HG03175 (cell line): ENCODE data around the gene CLOCK.

Experiments used
- ATAC-seq: cut with Tn5 transposase; IDR thresholded peaks from one replicate; pipeline ENCODE4 v1.9.1; 2021; ENCODE audit warnings: mild to moderate bottlenecking, moderate library complexity; ENCODE audit not compliant: unreplicated experiment

Gene CLOCK

DNA sequence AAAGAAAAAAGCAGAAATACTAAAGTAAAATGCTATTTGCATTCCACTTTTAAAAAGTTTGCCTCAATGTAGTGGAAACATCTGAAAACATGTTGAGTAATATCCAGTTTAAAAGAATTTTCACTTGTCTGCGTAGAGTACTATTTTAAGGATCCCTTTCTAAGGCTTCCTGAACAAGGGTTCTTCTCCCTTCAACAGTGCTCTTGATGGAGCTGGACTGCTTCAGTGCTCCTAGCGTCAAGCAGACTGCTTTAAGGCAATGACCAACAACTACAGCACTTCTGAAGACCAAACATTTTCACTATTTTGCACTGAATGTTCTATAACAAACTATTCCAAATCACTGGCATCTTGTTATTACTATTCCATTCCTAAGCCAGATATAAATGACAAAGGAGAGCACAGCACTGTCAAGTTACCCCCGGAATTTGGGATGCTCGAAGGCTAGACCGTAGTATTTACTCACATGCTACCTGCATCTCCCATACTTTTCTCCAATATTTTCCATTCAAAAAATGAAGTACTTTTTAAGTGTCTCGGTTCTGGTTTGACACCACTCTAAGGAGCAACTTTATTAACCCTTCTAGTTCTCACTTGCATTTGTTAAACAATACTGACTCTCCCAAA lies 114.9 kb downstream of the CLOCK start:
- no peak for ATAC-seq

DNA sequence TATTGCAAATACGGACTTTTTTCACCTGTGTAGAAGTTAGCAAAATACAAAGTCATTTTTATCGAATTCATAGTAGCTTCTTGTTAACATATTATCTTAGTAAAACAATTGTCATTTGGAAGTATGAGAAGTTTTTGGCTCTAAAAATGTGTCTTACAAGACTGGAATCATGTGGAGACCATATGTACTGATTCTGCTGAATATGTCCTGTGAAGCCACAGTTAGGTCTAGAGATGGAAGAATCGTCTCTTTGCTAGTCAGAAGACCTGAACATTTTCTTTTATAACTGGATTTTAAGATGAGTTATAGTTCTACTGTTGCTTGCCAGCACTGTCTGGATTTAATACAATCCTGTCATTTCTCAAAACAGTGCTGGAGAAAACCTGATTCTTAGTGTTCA lies 121.9 kb downstream of the CLOCK start:
- no peak for ATAC-seq

DNA sequence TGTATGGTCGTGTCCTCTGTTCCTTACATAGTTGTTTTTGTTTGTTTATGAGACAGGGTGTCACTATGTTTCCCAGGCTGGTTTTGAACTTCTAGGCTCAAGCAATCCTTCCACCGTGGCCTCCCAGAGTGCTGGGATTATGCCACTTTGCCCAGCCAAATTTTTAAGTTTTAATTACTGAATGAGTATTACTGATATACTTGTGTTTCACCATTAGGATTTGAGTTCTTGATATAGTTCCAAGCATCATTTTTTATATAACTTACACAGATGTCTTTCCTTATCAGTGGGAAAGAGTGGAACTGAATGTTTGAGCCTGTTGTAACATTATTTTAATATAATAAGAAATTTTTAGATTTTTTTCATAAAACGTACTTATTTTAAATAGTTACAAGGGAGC lies 130.5 kb downstream of the CLOCK start:
- no peak for ATAC-seq

DNA sequence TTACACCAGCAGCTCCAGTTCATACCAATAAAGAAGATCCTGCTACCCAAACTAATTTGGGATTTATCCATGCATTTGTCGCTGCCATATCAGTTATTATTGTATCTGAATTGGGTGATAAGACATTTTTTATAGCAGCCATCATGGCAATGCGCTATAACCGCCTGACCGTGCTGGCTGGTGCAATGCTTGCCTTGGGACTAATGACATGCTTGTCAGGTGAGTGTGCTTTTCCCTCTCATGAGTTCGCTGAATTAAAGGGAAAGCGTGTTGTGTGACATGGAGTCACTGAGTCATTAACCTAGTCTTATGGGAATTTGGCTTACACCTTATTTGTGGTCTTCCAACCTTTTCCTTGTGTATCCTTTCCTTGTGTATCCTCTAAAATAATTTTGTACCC lies 135.1 kb downstream of the CLOCK start:
- no peak for ATAC-seq

DNA sequence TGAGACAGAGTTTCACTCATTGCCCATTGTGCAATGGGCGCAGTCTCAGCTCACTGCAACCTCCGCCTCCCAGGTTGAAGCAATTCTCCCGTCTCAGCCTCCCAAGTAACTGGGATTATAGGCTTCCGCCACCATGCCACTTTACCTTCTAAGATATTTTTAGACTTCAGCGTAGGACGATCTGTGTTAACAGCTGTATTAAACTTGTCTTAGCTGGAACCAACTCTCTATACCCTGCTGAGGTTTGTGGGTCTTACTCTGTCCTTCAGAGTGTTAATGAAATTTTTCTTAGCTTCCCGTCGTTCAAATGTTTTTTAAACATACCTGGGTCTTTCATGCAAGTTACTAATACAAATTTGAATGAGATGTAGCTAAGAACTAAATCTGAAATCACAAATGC lies 136.3 kb downstream of the CLOCK start:
- no peak for ATAC-seq

DNA sequence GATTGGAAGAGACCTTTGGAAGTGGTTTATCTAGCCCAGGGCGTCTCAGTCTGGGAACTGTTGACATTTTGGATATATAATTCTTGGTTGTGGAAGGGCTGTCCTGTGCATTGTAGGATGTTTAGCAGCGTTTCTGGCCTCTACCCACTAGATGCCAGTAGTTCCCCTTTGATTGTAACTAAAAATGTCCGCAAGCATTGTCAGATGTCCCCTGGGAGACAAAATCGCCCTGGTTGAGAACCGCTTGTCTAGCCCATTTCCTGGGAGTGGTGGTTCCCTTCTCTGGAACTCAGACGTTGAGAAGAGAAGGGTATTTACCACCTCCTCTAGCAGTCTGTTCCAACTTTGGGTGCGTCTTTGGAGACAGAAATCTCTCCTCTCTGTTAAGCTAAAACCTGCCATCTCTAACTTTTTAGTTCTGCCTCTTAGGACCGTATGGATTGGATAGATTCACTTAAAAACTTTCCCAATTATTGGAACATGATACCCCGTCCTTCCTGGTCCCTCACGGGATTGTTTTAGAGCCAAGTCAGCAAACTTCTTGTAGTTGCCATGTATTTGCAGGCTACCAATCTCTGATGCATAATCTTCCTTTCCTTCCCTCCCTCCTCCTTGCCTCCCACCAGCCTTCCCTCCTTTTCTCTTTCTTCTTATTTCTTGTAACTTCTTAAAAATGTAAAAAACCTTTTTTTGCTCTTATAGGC lies 137.1 kb downstream of the CLOCK start:
- peak; percentile 72 for ATAC-seq

DNA sequence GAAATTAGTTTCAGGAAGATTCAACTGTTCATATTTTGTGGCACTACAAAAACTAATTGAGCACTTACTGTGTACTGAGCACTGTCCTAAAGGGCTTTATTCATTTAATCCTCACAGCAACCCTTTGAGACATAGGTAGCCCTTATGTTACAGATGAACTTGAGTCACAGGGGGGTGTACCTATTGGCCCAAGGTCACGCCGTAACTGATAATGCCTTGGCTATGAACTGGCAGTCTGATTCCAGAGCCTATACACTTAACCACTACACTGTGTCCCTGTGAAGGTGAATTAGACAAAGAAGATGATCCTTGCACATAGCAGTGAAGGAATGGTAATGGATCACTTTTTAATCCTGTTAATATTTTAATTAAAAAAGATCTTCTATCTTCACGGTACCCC lies 138.9 kb downstream of the CLOCK start:
- ATAC-seq = no peak

DNA sequence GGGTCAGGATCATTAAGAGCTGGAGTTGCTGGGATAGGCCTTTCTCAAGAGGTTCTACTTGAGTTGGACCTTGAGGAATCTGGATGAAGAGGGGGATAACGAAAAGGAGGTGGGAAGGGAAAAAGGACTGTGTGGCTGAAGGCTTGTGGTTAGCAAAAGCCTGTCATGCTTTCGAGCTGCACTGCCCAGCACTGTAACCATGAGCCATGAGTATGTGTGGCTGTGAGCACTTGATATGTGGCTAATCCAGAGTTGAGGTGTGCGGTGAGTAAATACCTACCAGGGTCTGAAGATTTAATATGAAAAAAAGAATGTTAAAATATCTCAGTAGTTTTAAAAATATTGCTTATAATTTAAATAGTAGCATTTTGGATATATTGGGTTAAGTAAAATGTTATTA lies 139.6 kb downstream of the CLOCK start:
- no peak for ATAC-seq

DNA sequence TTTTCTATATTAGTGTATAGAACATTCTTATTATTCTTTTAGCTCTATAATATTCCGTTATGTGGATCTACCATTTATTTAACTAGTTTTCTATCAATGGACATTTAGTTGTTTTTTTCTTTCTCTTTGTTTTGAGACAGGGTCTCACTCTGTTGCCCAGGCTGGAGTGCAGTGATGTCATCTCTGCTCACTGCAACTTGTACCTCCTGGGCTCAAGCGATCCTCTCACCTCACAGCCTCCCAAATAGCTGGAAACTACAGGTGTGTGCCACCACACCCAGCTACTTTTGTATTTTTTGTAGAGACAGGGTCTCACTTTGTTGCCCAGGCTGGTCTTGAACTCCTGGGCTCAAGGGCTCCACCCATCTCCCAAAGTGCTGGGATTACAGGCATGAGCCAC lies 140.2 kb downstream of the CLOCK start:
- no peak for ATAC-seq

DNA sequence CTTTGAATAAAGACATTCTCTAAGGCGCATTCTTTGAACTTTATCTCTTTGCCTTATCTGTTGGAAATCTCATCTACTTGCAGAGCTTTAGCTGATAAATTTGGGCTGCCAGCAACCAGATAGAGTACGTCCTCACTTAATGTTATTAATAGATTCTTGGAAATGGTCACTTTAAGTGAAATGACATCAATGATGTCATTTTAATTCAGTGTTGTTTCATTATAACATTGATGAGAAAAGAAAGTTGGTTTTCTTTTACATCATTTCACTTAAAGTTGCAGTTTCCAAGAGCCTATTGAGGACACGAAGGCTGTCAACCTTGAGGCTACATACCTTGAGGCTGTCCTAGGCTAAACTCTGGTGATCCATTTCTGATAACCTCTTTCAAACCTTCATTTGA lies 141.6 kb downstream of the CLOCK start:
- ATAC-seq = no peak

DNA sequence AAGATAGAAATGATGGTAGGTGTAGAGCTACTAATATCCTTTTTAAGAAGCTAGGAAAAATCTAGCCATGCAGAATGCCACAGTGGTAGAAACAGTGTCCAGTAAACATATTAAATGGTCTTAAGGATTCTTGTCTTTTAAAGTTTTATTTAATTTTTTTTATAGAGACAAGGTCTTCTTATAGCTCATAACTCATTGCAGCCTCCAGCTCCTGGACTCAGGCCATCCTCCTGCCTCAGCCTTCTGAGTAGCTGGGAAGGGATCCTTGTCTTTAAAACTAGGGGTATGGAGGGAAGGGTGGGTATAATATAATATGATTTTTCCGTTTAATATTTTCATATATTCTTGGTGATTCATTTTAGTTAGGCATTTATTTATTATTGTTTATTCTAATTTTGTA lies 147.1 kb downstream of the CLOCK start:
- ATAC-seq = no peak

DNA sequence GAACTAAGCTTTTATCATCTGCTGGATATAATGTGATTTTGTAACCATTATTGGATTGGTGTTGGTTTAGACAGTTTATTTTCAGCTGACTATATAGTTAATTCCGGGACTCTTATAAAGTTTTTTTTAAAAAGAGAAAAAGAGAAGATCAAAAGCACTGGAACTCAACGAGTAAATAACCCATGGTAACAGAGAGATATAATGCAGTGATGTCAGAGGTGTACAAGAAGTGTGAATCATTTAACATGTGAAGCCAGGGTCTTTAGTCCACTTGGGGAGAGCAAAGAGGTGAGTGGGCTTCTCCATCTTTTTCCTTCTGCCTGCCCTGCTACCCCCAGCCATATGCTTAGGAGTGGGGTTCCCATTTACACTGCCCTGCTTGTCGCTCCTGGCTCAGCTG lies 147.7 kb downstream of the CLOCK start:
- ATAC-seq = no peak

DNA sequence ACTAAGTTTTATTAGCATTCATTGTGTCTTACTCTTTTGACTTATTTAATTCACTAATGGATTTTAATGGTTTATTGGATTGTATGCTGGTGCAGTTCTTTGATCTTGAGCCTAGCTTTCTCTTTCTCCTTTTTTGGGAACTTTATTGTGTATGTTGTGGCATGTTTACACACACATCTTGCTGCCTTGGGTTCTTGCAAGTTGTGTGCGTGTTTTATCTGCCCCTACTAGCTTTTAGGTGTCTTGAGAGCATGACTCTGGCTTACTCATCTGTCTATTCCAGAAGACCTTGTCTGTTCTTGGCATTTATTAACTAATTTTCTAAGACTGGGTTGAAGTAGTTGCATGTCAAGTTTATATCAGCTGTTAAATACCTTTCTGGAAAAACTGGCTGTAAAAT lies 148.2 kb downstream of the CLOCK start:
- no peak for ATAC-seq

DNA sequence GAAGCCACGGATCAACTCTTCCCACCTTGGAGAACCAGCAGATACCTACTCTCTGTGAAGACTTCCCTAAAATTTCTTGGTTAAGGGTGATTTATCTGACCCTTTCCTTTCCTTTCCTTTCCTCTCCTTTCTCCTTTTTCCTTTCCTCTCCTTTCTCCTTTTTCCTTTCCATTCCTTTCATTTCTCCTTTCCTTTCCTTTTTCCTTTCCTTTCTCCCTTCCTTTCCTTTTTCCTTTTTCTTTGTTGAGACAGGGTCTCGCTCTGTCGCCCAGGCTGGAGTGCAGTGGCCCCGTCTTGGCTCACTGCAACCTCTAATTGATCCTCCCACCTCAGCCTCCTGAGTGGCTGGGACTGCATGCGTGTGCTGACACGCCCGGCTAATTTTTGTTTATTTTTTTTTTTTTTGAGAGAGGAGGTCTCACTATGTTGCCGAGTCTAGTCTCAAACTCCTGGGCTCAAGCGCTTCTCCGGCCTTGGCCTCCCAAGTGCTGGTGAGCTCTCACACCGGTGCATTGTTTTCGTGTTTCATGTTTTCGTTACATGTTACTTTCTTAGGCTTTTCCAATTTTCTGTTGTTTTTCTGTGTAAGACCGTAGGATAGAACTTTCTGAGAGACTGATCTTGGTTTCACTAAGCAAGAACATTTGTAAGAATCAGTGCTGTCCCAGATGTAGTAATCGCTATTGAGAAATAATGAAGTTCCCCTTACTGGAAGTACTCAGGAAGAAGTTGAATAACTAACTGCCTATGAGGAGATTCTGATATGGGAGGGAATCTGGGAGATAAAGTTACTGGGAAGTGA lies 149.0 kb downstream of the CLOCK start:
- no peak for ATAC-seq

DNA sequence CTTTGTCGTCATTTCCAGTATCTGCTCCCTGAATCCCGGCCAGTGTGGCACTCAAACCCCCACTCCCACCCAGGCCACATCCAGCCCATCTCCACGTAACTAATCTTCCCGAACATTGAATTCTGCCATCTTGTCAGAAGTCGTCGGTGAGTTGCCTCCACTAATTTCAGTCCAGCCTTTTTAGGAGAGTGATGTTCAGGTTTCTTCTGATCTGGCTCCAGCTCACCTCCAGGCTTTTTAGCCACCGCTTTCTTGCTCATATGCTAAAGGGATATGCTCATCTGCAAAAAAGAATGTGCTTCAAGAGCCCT lies 149.6 kb downstream of the CLOCK start:
- ATAC-seq = no peak

DNA sequence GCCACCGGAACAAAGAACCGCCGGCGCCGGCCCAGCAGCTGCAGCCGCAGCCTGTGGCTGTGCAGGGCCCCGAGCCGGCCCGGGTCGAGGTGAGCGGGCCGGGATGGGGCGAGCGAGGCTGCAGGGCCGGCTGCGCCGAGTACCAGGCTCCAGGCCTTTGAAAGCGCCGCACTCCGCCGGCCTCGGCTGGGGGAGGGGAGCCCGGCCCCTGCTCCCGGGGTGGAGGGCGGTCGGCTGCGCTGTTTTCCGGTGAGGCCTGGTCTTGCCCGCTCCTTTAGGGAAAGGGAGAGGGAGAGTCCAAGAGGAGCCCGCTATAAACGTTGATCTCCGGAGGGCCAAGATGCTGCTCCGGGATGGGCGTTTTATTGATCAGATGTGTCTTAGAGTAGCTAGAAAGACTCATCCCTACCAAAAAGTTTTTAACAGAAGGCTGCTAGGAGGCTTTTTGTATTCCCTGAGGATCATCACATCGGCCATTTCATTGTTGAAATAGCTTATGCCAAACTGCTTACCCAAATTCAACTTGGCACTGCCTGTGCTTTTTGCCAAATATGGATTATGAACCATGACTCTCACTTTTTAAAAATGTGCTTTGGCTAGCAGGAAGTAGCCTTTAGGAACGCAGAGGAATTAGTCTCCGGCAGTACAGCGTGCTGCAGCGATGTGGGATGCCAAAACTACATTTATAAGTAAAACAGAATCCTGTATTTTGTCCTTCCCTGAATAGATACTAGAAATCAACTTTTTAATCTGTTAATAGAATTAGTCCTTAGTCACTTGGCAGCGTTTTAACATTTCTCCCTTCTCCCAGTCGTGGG lies 150.2 kb downstream of the CLOCK start:
- peak; percentile 28 for ATAC-seq

DNA sequence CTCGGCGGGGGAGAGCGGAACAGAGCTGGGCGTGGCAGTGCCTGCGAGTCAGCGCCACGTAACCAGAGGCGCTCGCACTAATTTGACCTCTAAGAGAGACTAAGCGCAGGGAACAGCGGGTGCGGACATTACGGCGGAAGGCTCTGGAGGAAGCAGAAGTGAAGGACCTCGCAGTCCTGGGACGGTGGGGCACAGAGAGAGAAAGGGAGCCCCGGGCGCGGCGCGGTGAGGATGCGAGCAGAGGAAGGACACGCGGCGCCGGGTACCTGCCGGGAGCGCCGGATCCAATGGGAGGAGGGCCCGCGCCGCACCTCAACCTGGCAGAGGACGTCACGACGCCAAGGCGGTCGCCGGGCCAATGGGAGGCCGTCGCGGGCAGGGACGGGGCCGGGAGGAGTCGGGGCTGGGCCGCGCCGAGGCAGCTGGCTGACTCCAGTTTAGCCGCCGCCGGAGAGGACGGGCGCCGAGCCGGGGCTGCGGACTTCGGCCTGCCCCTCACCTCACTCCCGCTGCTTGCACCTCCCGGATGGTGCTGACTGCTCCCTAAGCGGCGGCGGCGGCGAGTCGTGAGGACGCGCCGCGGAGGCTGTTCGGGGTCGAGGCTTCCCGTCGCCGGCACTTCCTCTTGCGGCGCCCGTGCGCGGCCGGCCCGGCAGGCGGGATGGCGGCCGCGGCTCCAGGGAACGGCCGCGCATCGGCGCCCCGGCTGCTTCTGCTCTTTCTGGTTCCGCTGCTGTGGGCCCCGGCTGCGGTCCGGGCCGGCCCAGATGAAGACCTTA lies 151.0 kb downstream of the CLOCK start, which contains the start of gene TMEM165:
TMEM165 (plus strand) TSS at position 429 of the 779 bp plus-strand sequence; CDS start at position 662, 233 bp downstream.
- peak; percentile 94 for ATAC-seq

DNA sequence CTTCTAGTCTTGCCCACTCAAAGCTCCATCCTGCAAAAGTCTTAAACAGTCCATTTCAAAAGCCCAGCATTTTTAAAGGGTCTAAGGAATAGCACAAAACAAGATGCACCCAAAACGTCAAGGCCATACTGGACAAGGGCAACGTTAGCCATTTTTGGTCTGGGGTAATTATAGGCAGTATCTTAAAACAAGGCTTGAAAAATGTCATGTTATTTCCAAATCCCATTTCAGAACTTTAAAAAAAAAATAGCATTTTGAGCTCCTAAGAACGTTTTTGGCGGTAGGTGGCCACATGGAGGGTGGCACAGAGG lies 151.5 kb downstream of the CLOCK start:
- peak; percentile 0 for ATAC-seq

DNA sequence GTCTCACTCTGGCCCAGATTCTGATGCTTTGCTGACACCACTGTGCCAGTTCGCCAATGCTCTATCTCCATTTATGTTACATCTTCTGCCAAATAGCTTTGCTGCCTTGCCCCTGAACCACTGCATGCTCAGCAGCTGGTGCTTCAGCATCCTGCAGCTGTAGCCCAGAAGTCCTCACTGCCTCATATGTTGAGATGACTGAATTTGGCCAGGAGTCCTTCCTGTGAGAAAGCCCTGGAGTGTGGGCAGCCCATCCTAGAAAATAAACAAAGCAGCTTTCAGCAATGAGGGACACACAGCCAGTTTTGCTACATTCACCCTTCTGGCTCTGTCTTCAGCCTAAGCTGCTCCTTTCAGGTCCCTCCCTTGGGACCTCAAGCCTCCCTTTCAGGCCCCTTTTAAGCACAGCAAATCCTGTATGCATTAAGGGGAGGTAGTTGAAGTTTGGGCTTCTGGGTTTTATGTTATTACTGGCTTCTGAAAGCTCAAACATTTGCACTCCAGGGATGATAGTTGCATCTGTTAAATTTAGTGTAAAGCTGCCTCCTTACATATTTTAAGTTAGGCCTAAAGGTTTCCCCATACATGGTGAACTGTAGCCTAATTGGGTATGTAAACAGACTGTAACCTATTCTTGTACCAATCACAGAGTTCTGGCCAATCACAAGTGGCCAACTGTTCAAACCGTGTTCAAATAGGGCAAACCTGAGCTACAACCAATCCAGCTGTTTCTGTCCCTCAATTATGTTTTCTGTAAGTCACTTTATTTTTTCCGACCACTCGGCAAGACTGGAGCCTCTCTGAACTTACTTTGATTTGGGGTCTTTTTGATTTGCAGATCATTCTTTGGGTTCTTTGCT lies 153.0 kb downstream of the CLOCK start:
- no peak for ATAC-seq

DNA sequence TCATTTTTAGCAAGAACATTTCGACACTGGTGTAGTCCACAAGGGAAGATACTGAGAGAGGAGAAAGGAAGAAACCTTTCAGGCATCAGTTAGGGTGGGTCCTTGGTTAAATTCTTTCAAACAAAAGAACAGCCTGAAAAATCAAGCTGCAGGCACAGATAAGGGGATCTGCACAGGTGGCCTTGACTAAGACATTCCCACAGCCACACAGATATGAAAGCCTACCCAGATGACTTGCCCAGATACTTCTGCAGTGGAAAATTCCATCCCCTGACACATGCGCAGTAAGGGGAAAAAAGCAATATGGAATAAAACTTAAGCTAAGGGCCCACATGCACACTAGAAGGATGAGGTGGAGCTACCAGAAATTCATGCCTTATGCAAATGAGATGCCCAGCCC lies 159.9 kb downstream of the CLOCK start:
- ATAC-seq = no peak
